PFSK-1 (cell line): Measurements from ENCODE around the gene TMTC4.

Experiments used
- FOXP2 ChIP-seq: optimal IDR thresholded peaks from 2 replicates; pipeline ENCODE3; 2011; ENCODE audit warnings: borderline replicate concordance, control low read depth, inconsistent platforms; ENCODE audit not compliant: insufficient read depth; ENCODE audit errors: extremely low read length, extremely low read depth
- POLR2AphosphoS5 ChIP-seq: IDR thresholded peaks from 2 replicates; pipeline ENCODE4 v1.6.1; 2012; ENCODE audit warnings: low read depth, mild to moderate bottlenecking, control low read depth, low read length, moderate library complexity
- REST ChIP-seq, 2 experiments: IDR thresholded peaks; 2 replicates each; pipeline versions ENCODE4 v1.6.1 to v1.8.0; 2011 to 2012; ENCODE audit warnings: low read depth in 2 of 2, low read length in 2 of 2, control low read depth in 1 of 2, inconsistent platforms in 1 of 2, mild to moderate bottlenecking in 1 of 2, moderate library complexity in 1 of 2; ENCODE audit not compliant: insufficient read depth in 1 of 2
- SIN3A ChIP-seq: IDR thresholded peaks from 2 replicates; pipeline ENCODE4 v1.6.1; 2012; ENCODE audit warnings: mild to moderate bottlenecking, low read length, moderate library complexity, borderline replicate concordance; ENCODE audit not compliant: insufficient read depth
- TAF1 ChIP-seq: IDR thresholded peaks from 2 replicates; pipeline ENCODE4 v1.6.1; 2012; ENCODE audit warnings: low read length, control low read depth, borderline replicate concordance; ENCODE audit not compliant: insufficient read depth

Gene TMTC4

GRCh38 chr13:100668408-100668807 is 6.2 kb downstream of the TMTC4 start:
- TF ChIP-seq SIN3A (no peak), FOXP2 (no peak)

GRCh38 chr13:100667894-100668293 is 6.7 kb downstream of the TMTC4 start:
- no peak for TF ChIP-seq SIN3A
- TF ChIP-seq REST (IDR thresholded peaks at IDR 0.05; ENCODE audit: insufficient read depth in 1 of 2, low read depth in 2 of 2, low read length in 2 of 2) = no peak
- TF ChIP-seq TAF1 = no peak
- no peak for TF ChIP-seq FOXP2
- TF ChIP-seq POLR2AphosphoS5 = no peak

GRCh38 chr13:100666124-100666523 is 8.5 kb downstream of the TMTC4 start:
- no peak for TF ChIP-seq SIN3A
- no peak for TF ChIP-seq FOXP2
- TF ChIP-seq REST (IDR thresholded peaks at IDR 0.05; ENCODE audit: insufficient read depth in 1 of 2, low read depth in 2 of 2, low read length in 2 of 2) = no peak
- TF ChIP-seq TAF1 = no peak
- TF ChIP-seq POLR2AphosphoS5 = no peak

- no peak for TF ChIP-seq POLR2AphosphoS5
These were observed 9.2 kb downstream of the TMTC4 start for GRCh38 chr13:100665403-100665802.

- TF ChIP-seq POLR2AphosphoS5 (no peak), TAF1 (no peak), SIN3A (no peak), REST (IDR thresholded peaks at IDR 0.05; ENCODE audit: insufficient read depth in 1 of 2, low read depth in 2 of 2, low read length in 2 of 2) (no peak), FOXP2 (no peak)
These were observed 10.3 kb downstream of the TMTC4 start for GRCh38 chr13:100664171-100664900.

- TF ChIP-seq FOXP2 (no peak), POLR2AphosphoS5 (no peak), REST (IDR thresholded peaks at IDR 0.05; ENCODE audit: insufficient read depth in 1 of 2, low read depth in 2 of 2, low read length in 2 of 2) (no peak), SIN3A (no peak), TAF1 (no peak)
These were observed 12.0 kb downstream of the TMTC4 start for GRCh38 chr13:100662468-100663211.
